ENCODE data around the gene PAFAH2. TPM values are rescaled to one million over a fixed set of nuclear protein-coding genes. Genes with fewer than 3 reads are reported as not detected.

PAFAH2 gene
- polyA plus RNA-seq, 1 donor from 2014 or later: 8.6 TPM

DNA sequence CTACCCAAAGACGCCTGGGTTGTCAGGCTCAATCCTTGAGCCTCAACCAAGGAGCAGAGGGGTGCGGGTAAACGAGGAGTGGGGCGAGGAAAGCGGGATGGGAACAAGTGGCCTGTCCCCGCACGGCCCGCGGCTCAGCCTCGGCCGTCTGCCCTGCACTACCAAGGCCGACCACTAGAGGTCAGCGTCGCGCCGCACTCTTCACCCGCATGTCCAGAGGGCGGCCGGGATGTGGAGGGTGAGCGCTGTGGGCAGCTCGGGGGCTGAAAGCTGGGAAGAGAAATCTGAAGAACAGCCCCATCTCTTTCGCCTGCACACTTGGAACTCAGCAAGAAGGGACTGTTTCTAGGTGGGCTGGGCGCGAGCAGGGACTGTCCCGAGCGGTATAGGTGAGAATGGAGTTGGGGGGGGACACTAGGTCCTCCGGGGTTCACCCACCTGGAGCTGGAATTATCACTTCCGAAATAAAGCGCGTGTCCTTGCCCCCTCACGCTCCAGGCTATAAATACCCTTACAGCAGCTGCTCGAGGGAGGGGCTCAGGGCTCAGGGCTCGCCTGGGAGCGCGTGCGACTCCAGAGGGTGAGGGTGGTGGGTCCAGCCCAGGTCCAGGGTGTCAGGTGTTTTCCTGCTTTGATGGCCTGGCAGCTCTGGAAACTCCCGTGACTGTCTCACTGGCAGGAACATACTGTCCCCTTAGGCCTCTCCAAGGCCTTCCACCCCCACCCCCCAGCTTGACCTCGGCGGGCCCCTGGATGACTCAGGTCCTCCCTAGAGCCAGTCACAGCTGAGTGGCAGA, 38.3 kb upstream of the PAFAH2 start:
- H3K9me3 Mint-ChIP-seq: no peaks in the 10 kb centered on the region
- no peaks in the 10 kb centered on the region for H3K36me3 Mint-ChIP-seq
- peaks cover 9% of the 10 kb centered on the region for H3K27me3 Mint-ChIP-seq
- H3K4me3 Mint-ChIP-seq: peak overlapping the region; percentile 92 to 100 (median 96)
- peaks cover 0 to 6% (median 0%) of the 10 kb centered on the region in 3 donors for H3K4me1 Mint-ChIP-seq
- peak overlapping the region; percentile 59 to 95 (median 93) for H3K27ac Mint-ChIP-seq

DNA sequence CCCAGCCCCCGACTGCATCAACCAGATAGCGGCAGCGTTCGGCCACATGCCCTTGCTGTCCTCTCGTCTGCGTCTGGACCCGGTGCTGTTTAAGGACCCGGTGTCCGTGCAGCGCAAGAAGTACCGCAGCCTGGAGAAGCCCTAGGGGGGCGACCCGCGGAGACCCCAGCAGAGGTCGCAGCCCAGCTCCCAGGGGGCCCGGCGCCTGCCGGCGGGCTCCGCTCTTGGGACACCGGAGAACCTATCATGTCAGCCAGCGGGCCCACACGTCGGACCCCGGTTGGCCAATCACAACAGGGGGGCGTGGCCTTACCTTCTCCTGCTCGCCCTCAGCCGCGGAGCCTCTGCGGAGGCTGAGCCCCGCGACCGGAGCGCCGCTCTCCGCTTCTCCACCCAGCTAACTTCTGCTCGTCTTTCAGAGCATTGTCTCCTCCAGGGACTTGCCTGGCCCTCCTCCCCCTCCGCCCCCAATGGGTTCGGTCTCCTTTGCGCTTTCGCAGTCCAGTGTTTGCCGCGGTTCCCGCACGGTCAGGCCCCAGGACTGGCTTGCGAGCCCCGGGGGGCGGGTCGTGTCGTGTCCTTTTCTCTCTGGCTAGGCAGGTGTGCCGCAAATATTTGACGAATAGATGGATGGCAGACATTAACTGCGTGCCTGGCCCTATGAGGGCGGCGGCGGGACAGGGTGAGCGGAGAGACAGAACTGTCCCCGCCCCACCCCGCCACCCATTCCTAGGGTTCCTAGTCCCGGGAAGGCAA, 37.5 kb upstream of the PAFAH2 start:
- peaks cover 0 to 6% (median 0%) of the 10 kb centered on the region in 3 donors for H3K4me1 Mint-ChIP-seq
- peaks cover 7% of the 10 kb centered on the region for H3K27me3 Mint-ChIP-seq
- H3K4me3 Mint-ChIP-seq: peak overlapping the region; percentile 92 to 100 (median 96)
- H3K27ac Mint-ChIP-seq: peak overlapping the region; percentile 59 to 95 (median 93)
- H3K36me3 Mint-ChIP-seq: no peaks in the 10 kb centered on the region
- H3K9me3 Mint-ChIP-seq: no peaks in the 10 kb centered on the region

DNA sequence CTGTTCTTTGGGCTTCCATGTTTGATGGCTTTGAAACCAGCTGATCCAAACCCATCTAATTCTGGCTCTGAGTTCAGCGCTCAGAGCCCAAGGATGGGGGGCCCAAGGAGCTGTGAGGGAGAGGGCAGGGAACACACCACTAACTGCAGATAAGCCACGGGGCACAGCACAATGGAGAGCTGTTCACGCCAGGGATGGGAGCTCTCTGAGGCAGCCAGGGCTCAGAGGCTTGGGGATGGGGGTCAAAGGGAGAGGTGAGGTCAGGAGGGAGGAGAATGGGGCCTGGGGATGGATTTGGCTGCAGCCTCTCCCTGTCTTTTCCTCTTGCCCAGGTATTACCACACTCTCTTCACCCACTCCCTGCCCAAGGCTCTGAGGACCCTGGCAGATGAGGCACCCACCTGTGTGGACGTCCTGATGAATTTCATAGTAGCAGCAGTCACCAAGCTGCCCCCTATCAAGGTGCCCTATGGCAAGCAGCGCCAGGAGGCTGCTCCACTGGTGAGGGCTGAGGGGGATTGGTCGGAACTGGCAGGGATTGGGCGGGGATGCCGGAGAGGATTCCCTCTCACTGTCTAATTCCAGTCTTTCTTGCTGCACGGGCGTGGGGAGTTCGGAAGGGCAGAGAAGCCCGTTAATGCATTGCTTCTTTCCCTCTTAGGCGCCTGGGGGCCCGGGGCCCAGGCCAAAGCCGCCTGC, 36.8 kb upstream of the PAFAH2 start:
- H3K4me3 Mint-ChIP-seq: peak overlapping the region; percentile 92 to 100 (median 96)
- no peaks in the 10 kb centered on the region for H3K36me3 Mint-ChIP-seq
- no peak overlapping the region for H3K27ac Mint-ChIP-seq

GRCh38 chr1:26032656-26033357, 34.9 kb upstream of the PAFAH2 start:
- H3K9me3 Mint-ChIP-seq: no peaks in the 10 kb centered on the region
- H3K4me3 Mint-ChIP-seq: peak overlapping the region in 1 of 4 donors; percentile 92
- peaks cover 0 to 6% (median 0%) of the 10 kb centered on the region in 3 donors for H3K4me1 Mint-ChIP-seq

More for the DNA sequence above, 36.8 kb upstream of the PAFAH2 start:
- H3K9me3 Mint-ChIP-seq: no peaks in the 10 kb centered on the region
- H3K27me3 Mint-ChIP-seq: peaks cover 7% of the 10 kb centered on the region
- peaks cover 0 to 6% (median 0%) of the 10 kb centered on the region in 3 donors for H3K4me1 Mint-ChIP-seq

GRCh38 chr1:26031611-26032220, 33.9 kb upstream of the PAFAH2 start:
- Mint-ChIP-seq H3K4me3 (peak overlapping the region in 1 of 4 donors; percentile 92), H3K27me3 (peaks cover 9% of the 10 kb centered on the region), H3K27ac (no peak overlapping the region), H3K4me1 (peaks cover 0 to 6% (median 0%) of the 10 kb centered on the region in 3 donors), H3K36me3 (no peaks in the 10 kb centered on the region), H3K9me3 (no peaks in the 10 kb centered on the region)

More at GRCh38 chr1:26032656-26033357, 34.9 kb upstream of the PAFAH2 start:
- Mint-ChIP-seq H3K36me3 (no peaks in the 10 kb centered on the region), H3K27me3 (peaks cover 9% of the 10 kb centered on the region), H3K27ac (peak overlapping the region in 1 of 3 donors; percentile 6)

DNA sequence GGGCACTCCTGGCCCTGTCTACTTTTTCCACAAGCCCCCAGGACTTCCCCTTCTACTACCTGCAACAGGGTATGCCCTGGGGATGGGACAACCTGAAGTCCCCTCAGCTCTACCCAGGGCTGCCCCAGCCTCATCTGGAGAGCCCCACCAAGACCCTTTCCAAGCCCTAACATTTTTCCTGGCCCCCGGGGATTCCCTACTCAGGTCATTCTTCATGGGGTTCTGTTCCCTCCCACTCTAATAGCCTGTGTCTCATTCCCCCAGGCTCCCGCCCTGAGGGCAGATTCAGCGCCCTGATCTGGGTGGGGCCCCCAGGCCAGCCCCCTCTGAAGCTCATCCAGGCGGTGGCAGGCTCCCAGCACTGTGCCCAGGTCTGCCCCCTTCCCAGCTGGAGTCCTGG, 33.3 kb upstream of the PAFAH2 start:
- no peaks in the 10 kb centered on the region for H3K36me3 Mint-ChIP-seq
- H3K4me1 Mint-ChIP-seq: peaks cover 0 to 6% (median 0%) of the 10 kb centered on the region in 3 donors
- H3K27me3 Mint-ChIP-seq: peaks cover 9% of the 10 kb centered on the region
- no peaks in the 10 kb centered on the region for H3K9me3 Mint-ChIP-seq
- no peak overlapping the region for H3K4me3 Mint-ChIP-seq
- no peak overlapping the region for H3K27ac Mint-ChIP-seq

GRCh38 chr1:26029864-26030481, 32.1 kb upstream of the PAFAH2 start:
- no peak overlapping the region for H3K27ac Mint-ChIP-seq
- H3K9me3 Mint-ChIP-seq: no peaks in the 10 kb centered on the region
- no peak overlapping the region for H3K4me3 Mint-ChIP-seq
- peaks cover 7% of the 10 kb centered on the region for H3K27me3 Mint-ChIP-seq
- peaks cover 0 to 6% (median 0%) of the 10 kb centered on the region in 3 donors for H3K4me1 Mint-ChIP-seq
- no peaks in the 10 kb centered on the region for H3K36me3 Mint-ChIP-seq

- H3K36me3 Mint-ChIP-seq: no peaks in the 10 kb centered on the region
- H3K4me1 Mint-ChIP-seq: no peaks in the 10 kb centered on the region
- no peaks in the 10 kb centered on the region for H3K9me3 Mint-ChIP-seq
- no peak overlapping the region for H3K4me3 Mint-ChIP-seq
- H3K27ac Mint-ChIP-seq: peak overlapping the region in 1 of 3 donors; percentile 84
- H3K27me3 Mint-ChIP-seq: peaks cover 7% of the 10 kb centered on the region
These were observed 31.4 kb upstream of the PAFAH2 start for GRCh38 chr1:26029054-26029863.

DNA sequence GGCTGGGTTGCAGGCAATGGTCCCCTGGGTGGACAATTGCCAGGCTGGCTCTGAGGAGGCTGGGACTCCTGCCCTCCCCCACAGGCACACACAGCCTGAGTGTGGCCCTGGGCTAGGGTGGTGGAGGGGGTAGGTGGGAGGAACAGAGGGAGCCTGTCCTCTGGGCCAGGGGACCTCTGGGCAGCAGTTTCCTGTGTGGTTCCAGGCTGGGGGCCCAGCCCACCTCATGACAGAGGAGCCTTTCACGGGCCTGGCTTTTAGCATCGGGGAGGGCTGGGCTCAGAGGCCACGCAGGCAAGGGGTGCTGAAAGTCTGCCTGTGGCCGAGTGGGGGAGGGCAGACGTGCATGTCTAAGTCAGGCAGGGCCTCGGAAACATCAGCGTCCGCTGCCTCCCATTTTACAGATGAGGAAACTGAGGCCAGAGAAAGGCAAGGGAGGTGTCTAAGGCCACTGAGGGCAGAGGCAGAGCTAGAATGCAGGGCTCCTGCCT, 30.7 kb upstream of the PAFAH2 start:
- no peaks in the 10 kb centered on the region for H3K4me1 Mint-ChIP-seq
- no peak overlapping the region for H3K4me3 Mint-ChIP-seq
- no peaks in the 10 kb centered on the region for H3K36me3 Mint-ChIP-seq
- no peak overlapping the region for H3K27ac Mint-ChIP-seq
- no peaks in the 10 kb centered on the region for H3K9me3 Mint-ChIP-seq
- peaks cover 7% of the 10 kb centered on the region for H3K27me3 Mint-ChIP-seq

DNA sequence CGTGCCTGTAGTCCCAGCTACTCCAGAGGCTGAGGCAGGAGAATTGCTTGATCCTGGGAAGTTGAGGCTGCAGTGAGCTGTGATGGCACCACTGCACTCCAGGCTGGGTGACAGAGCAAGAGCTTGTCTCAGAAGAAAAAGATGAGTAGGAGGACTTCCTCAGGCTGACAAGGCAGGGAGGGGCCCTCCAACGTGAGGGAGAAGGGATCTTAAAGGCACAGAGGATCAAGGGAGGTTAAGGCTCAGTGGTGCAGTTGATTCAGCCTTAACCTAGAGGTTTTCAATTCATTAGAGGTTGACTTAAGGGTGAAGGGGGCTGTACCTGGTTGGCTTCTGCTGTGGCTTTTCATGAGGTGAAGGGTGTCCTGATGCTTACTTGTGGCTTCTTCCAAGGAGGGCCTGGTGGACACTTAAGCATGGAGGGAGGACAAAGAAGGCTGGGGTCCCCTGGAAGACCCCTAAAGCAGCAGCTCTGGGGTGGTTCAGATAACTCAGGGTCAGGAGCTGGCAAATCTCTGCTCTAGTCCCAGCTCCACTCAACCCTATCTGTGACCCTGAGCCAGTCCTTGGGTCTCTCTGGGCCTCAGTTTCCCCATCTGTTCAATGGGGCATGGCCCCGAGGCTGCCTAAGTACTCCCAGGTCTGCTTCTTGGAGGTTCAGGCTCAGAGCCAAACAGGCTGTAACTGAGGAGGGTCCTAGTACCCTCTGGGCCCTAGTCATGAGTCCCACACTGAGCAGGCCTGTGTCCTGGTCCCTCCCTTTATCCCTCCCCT, 30.0 kb upstream of the PAFAH2 start:
- no peaks in the 10 kb centered on the region for H3K9me3 Mint-ChIP-seq
- no peaks in the 10 kb centered on the region for H3K36me3 Mint-ChIP-seq
- H3K4me1 Mint-ChIP-seq: no peaks in the 10 kb centered on the region
- peaks cover 7% of the 10 kb centered on the region for H3K27me3 Mint-ChIP-seq
- H3K4me3 Mint-ChIP-seq: no peak overlapping the region
- H3K27ac Mint-ChIP-seq: no peak overlapping the region

GRCh38 chr1:26025517-26025916, 27.7 kb upstream of the PAFAH2 start:
- Mint-ChIP-seq H3K4me3 (no peak overlapping the region), H3K36me3 (peaks cover 2% of the 10 kb centered on the region), H3K27me3 (peaks cover 5% of the 10 kb centered on the region), H3K4me1 (peaks cover 0 to 3% (median 0%) of the 10 kb centered on the region in 3 donors), H3K27ac (no peak overlapping the region), H3K9me3 (no peaks in the 10 kb centered on the region)

DNA sequence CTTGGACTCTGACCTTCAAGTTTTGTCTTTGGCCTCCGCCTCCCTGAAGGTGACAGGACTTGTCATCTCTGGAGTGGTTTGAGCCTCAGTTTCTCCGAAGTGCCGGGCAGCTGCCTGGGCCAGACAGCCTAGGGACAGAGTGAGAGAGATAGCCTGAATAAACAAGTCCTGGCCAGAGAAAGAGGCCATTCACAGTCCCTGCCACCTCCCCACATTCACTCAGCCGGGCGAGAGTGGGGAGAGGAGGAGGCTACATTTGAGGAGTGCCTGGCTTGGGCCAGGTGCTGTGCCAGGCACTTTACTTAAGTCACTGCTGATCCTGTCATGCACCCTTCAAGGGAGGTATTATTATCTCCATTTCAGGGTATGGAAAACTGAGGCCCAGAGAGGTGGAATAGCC, 27.2 kb upstream of the PAFAH2 start:
- peaks cover 0 to 3% (median 0%) of the 10 kb centered on the region in 3 donors for H3K4me1 Mint-ChIP-seq
- H3K27ac Mint-ChIP-seq: no peak overlapping the region
- no peaks in the 10 kb centered on the region for H3K9me3 Mint-ChIP-seq
- peaks cover 5% of the 10 kb centered on the region for H3K27me3 Mint-ChIP-seq
- no peak overlapping the region for H3K4me3 Mint-ChIP-seq
- peaks cover 2% of the 10 kb centered on the region for H3K36me3 Mint-ChIP-seq
